DMS 273 treated with DMSO at 0.1 percent for 48 hours (cell line): Measurements from ENCODE around the gene ZNF138.
"Not testable (repeated sequence)": the region's sequence is repeated elsewhere in the genome, so short reads cannot be mapped to it uniquely, and the experiment has no call there.

Experiments used
- DNase-seq: peaks from one replicate; lab custom pipeline; 2025; lab: John Stamatoyannopoulos, UW

The ZNF138 gene

GRCh38 chr7:64838691-64839090 lies 44.5 kb downstream of the ZNF138 start:
- DNase-seq: no peak

DNA sequence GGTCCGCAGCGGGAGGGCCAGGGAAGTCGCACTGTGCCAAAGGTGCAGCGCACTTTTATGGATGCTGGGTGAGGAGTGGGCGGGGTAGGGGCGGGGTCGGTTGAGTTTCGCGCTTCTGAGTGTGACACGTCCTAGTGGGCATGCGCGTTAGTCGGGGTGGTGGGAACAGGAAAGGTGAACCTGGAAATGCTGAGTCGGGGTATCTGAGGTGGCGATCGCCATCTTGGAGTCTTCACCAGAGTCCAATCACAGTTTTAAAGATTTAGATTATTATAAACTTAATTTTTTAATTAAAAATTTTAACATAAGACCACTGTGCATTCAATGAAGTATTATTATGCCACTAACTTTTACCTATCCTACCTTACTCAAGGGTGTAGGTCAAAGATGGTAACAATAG lies 45.7 kb downstream of the ZNF138 start:
- no peak for DNase-seq

DNA sequence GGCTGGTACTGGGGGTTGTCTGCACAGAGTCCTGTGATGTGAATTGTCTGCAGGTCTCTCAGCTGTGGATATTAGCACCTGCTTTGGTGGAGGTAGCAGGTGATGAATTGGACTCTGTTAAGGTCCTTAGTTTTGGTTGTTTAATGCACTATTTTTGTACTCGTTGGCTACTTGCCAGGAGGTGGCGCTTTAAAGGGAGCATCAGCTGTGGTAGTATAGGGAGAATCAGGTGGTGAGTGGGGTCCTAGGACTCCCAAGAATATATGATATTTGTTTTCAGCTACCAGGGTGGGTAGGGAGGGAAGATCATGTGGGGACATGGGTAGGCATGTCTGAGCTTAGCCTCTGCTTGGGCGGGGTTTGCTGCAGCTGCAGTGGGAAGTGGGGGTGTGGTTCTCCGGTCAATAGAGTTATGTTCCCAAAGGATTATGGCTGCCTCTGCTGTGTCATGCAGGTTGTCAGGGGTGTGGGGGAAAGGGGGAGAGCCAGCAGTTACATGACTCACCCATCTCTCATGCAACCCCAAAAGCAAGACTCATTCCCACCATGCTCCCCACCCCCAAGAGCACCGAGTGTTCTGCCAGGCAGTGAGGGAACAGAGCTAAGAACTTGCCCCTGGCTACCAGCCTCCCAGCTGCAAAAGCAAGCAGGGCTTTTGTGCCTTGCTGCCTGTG lies 55.2 kb downstream of the ZNF138 start:
- no peak for DNase-seq

- no peak for DNase-seq
Measured at GRCh38 chr7:64849924-64850499, 55.8 kb downstream of the ZNF138 start.

- no peak for DNase-seq
Measured at GRCh38 chr7:64853679-64854078, 59.5 kb downstream of the ZNF138 start.

DNA sequence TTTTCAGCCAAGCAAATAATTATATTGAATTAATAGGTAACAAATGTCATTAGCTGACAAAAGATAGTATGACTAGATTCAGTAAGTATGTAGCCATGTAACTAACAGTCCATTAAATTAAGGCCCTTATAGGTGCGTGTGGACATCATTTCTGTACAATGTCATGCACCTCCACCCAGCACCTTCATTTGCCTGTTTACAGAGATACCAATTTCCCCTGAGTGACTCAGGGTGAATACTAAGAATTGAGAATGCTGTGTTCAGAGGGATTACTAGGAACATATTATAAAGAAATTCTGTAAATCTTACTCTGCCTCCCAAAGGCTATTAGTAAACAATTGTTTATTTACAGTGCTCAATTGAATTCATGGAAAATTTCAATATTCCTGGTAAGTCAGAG lies 60.7 kb downstream of the ZNF138 start:
- DNase-seq: no peak

GRCh38 chr7:64863021-64863420 lies 68.8 kb downstream of the ZNF138 start:
- DNase-seq: no peak

- not testable (repeated sequence) for DNase-seq
Measured at GRCh38 chr7:64863530-64863929, 69.3 kb downstream of the ZNF138 start.

GRCh38 chr7:64863969-64864368 lies 69.7 kb downstream of the ZNF138 start:
- DNase-seq: no peak

DNA sequence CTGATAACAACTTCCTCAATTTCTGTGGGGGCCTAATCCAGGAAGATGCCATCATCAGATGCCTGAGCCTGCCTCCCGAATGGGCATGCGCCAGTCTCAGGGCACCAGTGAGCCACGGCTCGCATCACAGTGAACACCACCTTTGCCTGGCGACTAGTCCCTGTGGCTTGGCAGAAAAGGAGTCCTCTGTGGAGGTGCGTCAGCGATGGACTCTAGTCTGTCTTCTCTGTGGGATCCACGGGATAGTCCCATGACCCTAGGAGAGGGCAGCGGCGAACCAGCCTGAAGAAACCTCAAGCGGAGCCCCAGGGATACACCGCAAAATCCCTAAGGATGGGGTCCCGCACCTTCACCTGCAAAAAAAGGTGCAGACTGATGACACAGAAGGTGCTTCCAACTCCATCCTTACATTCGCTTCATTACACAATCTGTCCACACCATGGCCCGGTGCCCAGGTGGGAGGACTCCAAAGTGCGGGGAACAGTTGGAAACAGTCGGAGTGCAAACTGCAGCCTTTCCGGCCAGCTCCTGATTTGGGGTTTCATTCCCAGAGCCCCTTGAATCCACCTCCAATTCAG lies 73.7 kb downstream of the ZNF138 start:
- DNase-seq: no peak

DNA sequence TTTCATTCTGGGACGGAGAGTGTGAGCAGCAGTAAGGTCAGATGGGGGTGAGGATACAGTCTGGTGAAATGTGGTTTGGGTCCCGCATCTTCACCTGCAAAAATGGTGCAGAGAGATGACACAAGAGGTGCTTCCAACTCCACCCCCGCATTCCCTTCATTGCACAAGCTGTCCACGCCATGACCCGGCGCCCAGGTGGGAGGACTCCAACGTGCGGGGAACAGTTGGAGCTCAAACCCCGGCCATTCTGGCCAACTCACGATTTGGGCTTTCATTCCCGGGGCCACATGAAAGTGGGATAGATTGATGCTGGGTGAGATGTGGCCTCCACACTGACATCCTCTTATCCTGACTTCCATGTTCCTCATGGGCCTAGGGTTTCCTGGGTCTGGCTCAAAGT lies 74.3 kb downstream of the ZNF138 start:
- DNase-seq: no peak

DNA sequence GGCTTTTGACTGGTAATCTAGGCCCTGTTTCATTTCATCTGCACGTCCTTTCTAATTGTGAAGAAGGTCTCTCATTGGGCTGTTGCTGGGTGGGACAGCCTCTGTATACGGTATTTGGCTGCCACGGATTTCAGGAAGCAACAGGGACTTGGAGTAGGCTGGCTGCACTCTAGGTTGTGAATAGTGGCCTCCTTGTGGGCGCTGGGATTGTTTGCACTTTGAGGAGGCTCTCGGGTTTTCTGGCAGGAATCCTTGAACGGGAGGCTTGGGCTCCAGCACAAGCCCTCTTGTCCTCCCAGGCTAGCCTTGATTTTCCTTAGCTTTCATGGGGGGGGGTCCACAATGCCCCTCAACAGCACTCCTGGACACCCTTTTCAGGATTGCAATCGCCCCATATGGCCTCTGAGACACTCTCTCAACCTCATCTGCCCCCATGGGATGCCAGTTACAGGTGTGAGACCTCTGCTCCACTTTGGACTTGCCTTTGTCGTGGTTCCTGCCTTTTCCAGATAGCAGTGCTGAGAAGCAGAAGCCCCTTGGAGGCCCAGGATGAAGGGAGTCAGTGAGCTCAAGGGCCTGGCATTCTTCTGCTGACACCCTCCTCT lies 75.0 kb downstream of the ZNF138 start:
- DNase-seq: no peak

- no peak for DNase-seq
Measured at GRCh38 chr7:64869912-64870562, 75.8 kb downstream of the ZNF138 start.

GRCh38 chr7:64870656-64871055 lies 76.4 kb downstream of the ZNF138 start:
- no peak for DNase-seq

- no peak for DNase-seq
Measured at GRCh38 chr7:64871761-64872160, 77.5 kb downstream of the ZNF138 start.

- no peak for DNase-seq
Measured at GRCh38 chr7:64872351-64873154, 78.3 kb downstream of the ZNF138 start.

- DNase-seq: no peak
Measured at GRCh38 chr7:64873155-64873500, 78.9 kb downstream of the ZNF138 start.

GRCh38 chr7:64873517-64873916 lies 79.3 kb downstream of the ZNF138 start:
- DNase-seq: no peak

- DNase-seq: no peak
Measured at GRCh38 chr7:64874114-64874513, 79.9 kb downstream of the ZNF138 start.

DNA sequence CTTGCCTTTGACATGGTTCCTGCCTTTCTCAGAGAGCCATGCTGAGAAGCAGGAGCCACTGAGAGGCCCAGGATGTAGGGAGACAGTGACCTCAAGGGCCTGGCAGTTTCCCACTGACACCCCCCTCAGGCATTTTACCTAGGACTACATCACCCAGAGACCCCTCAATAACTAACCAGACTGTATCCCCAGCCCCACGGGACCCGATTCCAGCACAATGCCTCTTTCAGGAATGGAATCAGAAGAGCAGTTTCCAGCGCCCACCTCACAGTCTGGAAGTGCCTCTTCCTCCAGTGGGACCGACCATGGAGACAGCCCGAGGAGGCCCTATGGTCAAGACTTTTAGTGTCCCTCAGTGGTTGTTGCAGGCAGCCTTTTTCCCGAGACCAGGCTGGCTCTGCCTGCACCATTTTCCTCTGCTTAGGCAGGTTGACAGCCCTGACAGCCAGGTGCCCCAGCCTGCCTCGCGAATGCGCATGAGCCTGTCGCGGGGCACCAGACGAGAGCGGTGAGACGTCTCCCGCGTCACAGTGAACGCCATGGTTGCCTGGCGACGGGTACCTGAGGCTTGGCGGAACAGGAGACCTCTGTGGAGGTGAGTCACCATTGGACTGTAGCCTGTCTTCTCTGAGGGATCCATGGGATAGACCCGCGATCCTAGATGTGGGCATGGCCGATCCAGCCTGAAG lies 80.5 kb downstream of the ZNF138 start:
- no peak for DNase-seq

- DNase-seq: no peak
Measured at GRCh38 chr7:64875258-64875657, 81.0 kb downstream of the ZNF138 start.
